Measurements from ENCODE around the gene EPB41L4A.

DNA sequence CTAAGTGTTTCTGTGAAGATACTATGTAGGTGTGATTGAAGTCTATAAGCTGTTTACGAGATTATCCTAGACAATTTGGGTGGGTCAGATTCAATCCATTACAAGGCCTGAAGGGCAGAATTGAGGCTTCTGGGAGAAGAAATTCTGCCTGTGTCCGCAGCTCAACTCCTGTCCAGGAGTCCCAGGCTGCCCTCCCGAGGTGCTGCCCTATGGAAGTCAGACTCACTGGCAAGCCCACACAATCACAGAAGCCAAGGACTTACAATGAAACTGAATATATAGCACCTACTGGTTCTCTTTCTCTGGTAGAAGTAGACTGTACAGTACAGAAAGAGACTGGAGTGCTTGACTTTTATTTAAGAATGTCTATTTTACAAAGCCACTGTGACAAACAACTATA lies 74.5 kb downstream of the EPB41L4A start:
- TF ChIP-seq POLR2AphosphoS5 (IDR thresholded peaks at IDR 0.05): no peak
- TF ChIP-seq POLR2A (IDR thresholded peaks at IDR 0.05): no peak

All from stomach (tissue), 4 donors.